Chondrocyte (in vitro differentiated cells): ENCODE measurements around the gene SPOCK1. TPM values are rescaled to one million over a fixed set of nuclear protein-coding genes. Genes with fewer than 3 reads are reported as not detected.

Experiments
- DNase-seq: peaks from one replicate; pipeline ENCODE4 v3.0.0; 2021; ENCODE audit warnings: mixed read lengths, low spot score
- H3K27ac Mint-ChIP-seq: one replicate; pipeline ENCODE4 v1.8.0; 2021; ENCODE audit warnings: mild to moderate bottlenecking, moderate library complexity, mixed read lengths; ENCODE audit not compliant: unreplicated experiment
- H3K27me3 Mint-ChIP-seq: 2 replicates; pipeline ENCODE4 v1.8.0; 2021; ENCODE audit warnings: low read depth, mixed read lengths
- H3K36me3 Mint-ChIP-seq: 2 replicates; pipeline ENCODE4 v1.8.0; 2021; ENCODE audit warnings: low read depth, mixed read lengths
- H3K4me1 Mint-ChIP-seq: 2 replicates; pipeline ENCODE4 v1.8.0; 2021; ENCODE audit warnings: low read depth, mild to moderate bottlenecking, mixed read lengths
- H3K4me3 Mint-ChIP-seq: one replicate; pipeline ENCODE4 v1.8.0; 2021; ENCODE audit warnings: mild to moderate bottlenecking, moderate library complexity, mixed read lengths; ENCODE audit not compliant: unreplicated experiment
- H3K9me3 Mint-ChIP-seq: 2 replicates; pipeline ENCODE4 v1.8.0; 2021; ENCODE audit warnings: low read depth, mixed read lengths
- CTCF ChIP-seq: fragments of 200-600 bp; sonication (generic); IDR thresholded peaks from 2 replicates; pipeline ENCODE4 v1.5.0; 2021; ENCODE audit warnings: antibody characterized with exemption, mild to moderate bottlenecking, moderate library complexity
- total RNA-seq: library from RNA; stranded (reverse); gene quantifications from 3 replicates; pipeline ENCODE4 v1.2.1, GENCODE V29; 2021

Gene SPOCK1
- total RNA-seq, 1 donor from 2014 or later, result 127 TPM

DNA sequence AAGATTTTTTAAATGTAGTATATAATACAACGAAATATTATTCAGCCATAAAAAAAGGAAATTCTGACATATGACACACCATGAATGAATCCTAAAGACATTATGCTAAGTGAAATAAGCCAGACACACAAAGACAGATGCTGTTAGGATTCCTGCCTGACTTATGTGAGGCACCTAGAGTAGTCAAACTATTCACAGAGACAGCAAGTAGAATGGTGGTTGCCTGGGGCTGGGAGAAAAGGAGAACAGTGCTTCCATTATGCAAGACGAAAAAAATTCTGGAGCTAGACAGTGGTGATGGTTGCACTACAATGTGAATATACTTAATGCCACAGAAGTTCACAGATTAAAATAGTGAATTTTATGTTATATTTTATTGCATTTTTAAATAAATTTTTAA, 66.8 kb downstream of the SPOCK1 start:
- no peak overlapping the region for H3K27ac Mint-ChIP-seq
- no peaks in the 10 kb centered on the region for H3K9me3 Mint-ChIP-seq
- H3K27me3 Mint-ChIP-seq, result no peaks in the 10 kb centered on the region

DNA sequence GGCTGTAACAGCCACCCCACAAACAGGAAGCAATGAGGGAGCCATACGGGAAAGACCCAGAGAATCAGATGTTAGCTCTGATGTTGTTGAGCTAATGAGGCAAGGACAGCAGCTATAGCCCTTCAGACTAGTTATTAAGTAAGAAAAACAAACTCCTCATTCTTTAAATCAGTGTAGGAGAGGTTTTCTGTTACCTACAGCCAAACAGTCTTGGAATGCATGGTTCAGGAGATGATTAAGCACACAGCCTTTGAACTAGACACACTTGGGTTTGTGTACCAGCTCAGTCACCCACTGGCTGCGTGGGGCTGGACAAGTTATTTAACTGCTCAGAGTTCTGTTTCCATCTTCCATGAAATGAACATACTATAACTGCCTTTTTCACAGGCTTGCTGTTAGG, 68.1 kb downstream of the SPOCK1 start:
- no peak overlapping the region for H3K27ac Mint-ChIP-seq
- H3K9me3 Mint-ChIP-seq, result no peaks in the 10 kb centered on the region
- no peak for TF ChIP-seq CTCF
- H3K36me3 Mint-ChIP-seq, result no peaks in the 10 kb centered on the region
- no peak for DNase-seq
- H3K4me1 Mint-ChIP-seq, result no peaks in the 10 kb centered on the region
- H3K27me3 Mint-ChIP-seq, result no peaks in the 10 kb centered on the region
- H3K4me3 Mint-ChIP-seq, result no peak overlapping the region

More for the DNA sequence above, 66.8 kb downstream of the SPOCK1 start:
- DNase-seq, result no peak
- Mint-ChIP-seq H3K4me3 (no peak overlapping the region), H3K36me3 (no peaks in the 10 kb centered on the region), H3K4me1 (peaks cover 6% of the 10 kb centered on the region)
- no peak for TF ChIP-seq CTCF

DNA sequence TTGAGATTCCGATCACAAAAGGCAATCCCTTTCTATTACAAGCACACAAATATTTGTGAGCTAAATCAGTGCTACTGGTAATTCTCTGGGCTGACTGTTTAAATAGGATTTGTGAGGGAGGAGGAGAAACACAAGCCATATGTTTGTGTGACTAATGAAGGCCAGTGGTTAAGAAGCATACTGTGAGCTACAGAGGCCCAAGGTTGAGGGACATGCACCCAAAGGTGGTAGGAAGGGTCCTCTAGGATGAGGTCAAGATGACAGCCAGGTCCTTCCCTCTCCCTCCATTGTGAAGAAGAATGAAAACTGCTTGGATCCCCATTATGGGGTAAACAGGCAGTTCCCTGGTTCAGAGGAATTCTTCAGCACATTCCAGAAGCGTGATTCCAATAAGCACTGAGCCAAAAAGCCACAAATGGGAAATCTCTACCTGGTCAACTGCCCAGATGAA, 83.9 kb downstream of the SPOCK1 start:
- no peak for DNase-seq
- Mint-ChIP-seq H3K27ac (peak overlapping the region; percentile 35), H3K4me3 (no peak overlapping the region), H3K4me1 (peaks cover 13% of the 10 kb centered on the region), H3K9me3 (peaks cover 11% of the 10 kb centered on the region), H3K27me3 (no peaks in the 10 kb centered on the region), H3K36me3 (peaks cover 3% of the 10 kb centered on the region)
- no peak for TF ChIP-seq CTCF

GRCh38 chr5:137414112-137414755, 84.9 kb downstream of the SPOCK1 start:
- peaks cover 3% of the 10 kb centered on the region for H3K36me3 Mint-ChIP-seq
- H3K27me3 Mint-ChIP-seq, result no peaks in the 10 kb centered on the region
- no peak overlapping the region for H3K27ac Mint-ChIP-seq
- peaks cover 13% of the 10 kb centered on the region for H3K4me1 Mint-ChIP-seq
- DNase-seq, result no peak
- H3K4me3 Mint-ChIP-seq, result no peak overlapping the region
- H3K9me3 Mint-ChIP-seq, result peaks cover 11% of the 10 kb centered on the region
- TF ChIP-seq CTCF, result no peak

- Mint-ChIP-seq H3K4me3 (no peak overlapping the region), H3K9me3 (peaks cover 11% of the 10 kb centered on the region), H3K4me1 (peaks cover 13% of the 10 kb centered on the region), H3K27ac (no peak overlapping the region), H3K27me3 (no peaks in the 10 kb centered on the region), H3K36me3 (peaks cover 3% of the 10 kb centered on the region)
- DNase-seq, result no peak
- no peak for TF ChIP-seq CTCF
Observed at GRCh38 chr5:137412136-137412535, 87.0 kb downstream of the SPOCK1 start.
